Cerebellar cortex (tissue), 1 donor: Measurements from ENCODE around the gene TNNI3.
"Not testable (repeated sequence)": the region's sequence is repeated elsewhere in the genome, so short reads cannot be mapped to it uniquely, and the experiment has no call there.

Source experiments
- DNase-seq: peaks from one replicate; pipeline ENCODE4 v3.0.0-alpha.2; 2015; ENCODE audit warnings: low spot score

TNNI3 gene

DNA sequence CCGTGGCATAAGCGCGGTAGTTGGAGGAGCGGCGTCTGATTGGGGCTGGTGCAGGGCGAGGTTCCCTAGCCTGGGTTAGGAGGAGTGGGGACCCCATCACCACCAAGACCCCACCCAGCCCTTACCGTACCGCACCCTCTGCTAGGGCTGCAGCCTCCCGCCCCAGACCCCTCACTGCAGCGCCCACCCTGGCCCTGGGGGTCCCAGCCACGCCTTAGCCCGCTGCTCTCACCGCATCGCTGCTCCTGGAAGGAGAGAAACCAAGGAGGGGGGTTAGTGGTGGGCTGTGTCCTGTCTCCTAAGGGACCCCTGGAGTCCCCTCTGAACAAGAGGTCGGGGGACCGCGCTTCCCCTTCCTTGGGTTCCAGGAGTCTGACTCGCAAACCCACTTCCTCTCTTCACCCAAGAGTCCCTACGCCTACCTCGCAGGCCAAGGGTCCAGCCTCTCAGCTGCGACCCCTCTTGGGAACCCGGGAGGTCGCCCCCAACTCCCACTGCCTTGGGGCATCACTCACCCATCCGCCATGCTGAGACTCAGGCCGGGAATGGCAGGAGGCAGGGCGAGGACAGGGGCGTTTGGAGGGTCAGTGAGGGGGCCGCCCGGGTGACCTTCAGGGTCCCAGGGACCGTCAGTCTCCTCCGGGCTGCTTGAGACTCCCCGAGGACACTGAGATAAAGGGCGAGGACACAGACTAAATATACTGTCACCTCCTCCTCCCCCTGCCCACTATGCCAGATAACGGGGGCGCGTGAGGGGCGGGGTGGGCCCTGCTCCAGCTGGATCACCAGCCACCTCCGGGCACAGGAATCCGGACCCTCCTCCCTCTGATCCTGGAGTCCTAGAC is at the start of gene TNNI3:
Gene TNNI3 (minus strand): TSS at position 669 of the 845 bp plus-strand sequence. CDS start 143 bp downstream, at position 526.
- DNase-seq, result no peak

DNA sequence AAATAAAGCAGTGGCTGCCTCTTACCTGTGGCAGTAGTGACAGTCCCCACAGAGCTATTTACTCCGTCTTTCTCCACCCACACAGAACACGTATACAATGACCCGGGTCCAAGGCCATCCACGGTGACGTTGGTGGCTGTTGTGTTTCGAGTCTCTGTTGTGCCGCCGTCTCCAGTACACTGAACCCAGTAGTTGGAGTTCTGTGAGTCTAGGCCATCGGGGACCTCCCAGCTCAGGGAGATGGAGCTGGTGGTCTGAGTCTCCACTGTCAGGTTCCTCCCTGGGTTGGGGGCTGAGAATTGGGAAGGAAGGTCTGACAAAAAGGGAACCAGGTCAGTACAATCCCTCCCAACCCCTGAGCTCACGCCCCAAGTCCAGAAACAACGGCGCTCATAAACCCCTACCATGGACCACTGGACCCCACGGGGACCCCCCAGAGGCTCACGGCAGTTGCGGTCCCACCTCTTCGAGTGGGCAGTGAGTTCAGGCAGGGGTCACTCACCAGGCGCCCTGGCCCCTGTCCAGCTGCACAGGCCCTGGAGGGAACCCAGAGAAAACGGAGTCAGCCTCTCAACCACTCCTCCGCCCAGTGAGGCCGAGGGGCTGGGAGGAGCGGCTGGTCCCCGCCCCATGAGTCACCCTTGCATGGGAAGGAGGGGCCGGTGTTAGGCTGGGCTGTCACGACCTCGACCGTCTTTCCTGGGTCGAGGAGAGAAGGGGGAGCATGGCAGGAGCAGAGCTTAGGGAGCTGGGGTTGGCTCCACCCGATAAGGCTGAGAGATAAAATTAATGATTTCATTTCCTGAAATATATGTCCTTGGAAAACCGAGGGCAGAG is 49.4 kb upstream of the TNNI3 start:
- DNase-seq, result peak; percentile 33

GRCh38 chr19:55202199-55202598 is 44.7 kb upstream of the TNNI3 start:
- DNase-seq, result not testable (repeated sequence)

- DNase-seq, result no peak
Measured at GRCh38 chr19:55199620-55200204, 42.2 kb upstream of the TNNI3 start.

GRCh38 chr19:55198651-55199050 is 41.1 kb upstream of the TNNI3 start:
- DNase-seq, result no peak

GRCh38 chr19:55197528-55197927 is 40.0 kb upstream of the TNNI3 start:
- DNase-seq, result no peak

DNA sequence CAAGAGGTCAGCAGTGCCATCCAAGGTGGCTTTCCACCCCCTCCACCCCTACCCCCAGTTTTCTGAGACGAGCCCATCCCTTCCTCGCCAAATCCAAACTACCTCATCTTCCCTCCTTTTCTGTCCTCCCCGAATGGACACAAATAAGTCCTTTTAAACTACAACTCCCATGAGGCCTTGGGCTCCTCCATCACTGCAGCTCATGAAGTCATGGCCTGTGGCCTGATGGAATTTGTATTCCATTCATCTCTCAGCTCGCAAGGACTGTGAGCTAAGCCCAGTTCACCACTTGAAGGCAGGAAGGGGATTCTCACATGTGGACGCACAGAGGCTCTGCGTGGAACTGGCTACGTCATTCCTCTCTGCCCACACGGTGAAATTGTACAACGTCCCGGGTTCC is 39.3 kb upstream of the TNNI3 start:
- no peak for DNase-seq

DNA sequence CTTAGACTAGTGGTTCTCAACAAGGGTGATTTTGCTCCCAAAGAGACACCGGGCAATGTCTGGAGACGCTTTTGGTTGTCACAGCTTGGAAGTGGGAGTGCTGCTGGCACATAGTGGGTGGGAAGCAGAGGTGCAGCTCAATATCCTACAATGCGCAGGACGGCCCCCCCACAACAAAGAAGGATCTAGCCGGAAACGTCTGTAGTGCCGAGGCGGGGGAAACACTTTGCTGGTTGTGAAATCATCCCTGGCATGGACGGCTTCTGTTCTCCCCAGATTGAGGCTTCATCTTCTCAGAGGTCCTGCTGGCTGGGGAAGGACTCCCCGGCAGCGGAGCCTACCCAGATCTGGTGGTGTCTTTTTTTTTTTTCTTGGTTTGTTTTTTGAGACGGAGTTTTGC is 35.9 kb upstream of the TNNI3 start:
- DNase-seq, result no peak

GRCh38 chr19:55189403-55189835 is 31.9 kb upstream of the TNNI3 start:
- DNase-seq, result no peak

GRCh38 chr19:55188625-55189024 is 31.1 kb upstream of the TNNI3 start:
- no peak for DNase-seq

DNA sequence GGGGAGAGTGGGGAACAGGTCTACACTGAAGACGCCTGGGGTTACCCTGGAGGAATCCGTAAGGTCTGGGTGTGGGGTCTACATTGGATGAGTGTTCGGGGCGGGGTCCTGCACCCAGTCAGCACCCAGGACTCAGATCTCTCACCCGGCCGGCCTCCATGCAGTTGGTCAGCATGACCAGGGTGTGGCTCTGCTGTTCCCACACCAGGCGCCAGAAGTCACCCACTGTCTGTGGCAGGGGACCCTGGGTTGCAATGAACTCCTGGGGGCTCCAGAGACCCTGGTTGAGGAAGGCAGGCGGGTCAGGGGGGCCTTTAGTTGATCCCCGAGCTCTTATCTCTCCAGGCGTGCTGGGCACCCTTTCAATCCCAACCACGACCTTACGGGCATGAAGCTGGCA is 28.5 kb upstream of the TNNI3 start:
- DNase-seq, result no peak

DNA sequence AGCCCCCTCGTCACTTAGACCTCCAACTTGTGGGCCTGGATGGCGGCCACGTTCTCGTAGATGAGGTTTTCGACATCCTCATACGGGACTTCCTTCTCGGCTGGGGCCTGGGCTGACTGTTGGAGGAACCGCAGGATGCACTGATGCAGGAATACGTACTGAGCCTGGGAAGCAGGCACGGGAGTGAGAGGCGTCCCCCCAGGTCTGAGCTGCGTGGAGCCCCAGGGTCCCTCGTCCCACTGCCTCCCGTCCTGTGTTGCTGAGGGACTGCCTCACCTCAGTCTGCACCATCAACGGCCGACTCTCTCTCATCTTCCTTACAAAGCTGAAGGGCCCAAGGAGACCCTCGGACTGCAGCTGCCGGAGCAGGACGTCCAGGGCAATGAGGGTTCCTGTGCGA is 24.2 kb upstream of the TNNI3 start:
- no peak for DNase-seq

DNA sequence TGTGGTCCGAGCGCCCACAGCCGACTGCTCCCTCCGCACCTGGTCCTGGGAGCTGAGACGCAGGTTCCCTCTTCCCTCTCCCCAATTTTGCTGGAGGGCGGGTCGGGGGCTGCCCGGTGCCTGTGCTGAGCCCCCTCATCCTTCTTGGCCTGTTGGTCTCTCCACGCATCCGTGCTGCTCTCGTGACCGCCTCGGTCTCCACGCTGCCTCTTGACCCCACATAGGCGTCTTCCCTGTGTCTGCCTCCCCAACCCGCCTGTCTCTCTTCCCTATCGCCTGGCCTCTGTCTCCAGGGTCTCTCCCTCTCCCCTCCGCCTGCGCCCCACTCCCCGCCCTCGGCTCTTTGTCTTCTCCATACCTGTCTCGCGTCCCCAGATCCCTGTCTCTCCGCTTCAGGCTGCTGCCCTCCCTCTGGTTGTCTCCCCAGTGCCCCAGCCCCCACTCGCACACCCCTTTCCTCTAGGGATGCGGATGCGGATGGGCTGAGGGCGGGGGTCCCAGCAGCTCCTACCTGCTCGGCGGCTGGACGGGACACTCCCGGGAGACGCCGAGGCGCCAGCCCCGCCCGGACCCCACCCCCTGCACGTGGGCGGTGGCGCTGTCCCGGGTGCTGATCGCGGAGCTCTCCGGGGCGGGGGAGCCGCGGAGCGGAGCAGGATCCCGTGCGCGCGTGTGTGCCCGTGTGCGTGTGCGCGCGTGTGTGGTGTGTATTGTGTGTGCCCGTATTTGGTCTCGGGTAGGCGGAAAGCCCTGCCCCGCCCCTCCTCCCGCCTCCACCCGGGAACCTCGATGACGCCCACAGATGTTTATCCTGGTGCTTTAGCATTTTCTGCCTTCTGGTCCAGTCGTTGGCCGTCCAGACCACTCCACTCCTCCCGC is 22.3 kb upstream of the TNNI3 start, which contains the start of gene SYT5:
Gene SYT5 (minus strand): TSS at position 684 of the 879 bp plus-strand sequence. CDS start 1,248 bp downstream, outside the sequence.
- DNase-seq, result no peak

- DNase-seq, result peak; percentile 89
Measured at GRCh38 chr19:55178781-55179599, 21.5 kb upstream of the TNNI3 start.

DNA sequence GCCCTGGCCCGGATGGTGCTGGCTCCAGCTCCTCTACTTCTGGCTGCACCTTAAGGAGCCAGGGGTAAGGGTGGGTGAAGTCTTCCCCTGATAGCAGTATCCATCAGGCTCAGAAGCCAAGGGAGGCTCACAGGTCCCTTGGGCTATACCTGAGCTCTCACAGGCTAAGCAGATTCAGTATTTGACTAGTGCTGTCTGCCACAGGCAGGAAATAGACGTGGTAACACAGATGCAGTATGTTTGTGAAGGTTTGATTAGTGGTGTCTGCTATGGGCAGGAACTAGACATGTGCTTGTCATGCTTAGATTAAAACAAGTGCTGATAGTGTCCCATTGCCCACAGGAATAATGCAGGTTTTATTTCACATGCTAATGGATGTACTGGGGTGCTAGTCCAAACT is 18.5 kb upstream of the TNNI3 start:
- no peak for DNase-seq

DNA sequence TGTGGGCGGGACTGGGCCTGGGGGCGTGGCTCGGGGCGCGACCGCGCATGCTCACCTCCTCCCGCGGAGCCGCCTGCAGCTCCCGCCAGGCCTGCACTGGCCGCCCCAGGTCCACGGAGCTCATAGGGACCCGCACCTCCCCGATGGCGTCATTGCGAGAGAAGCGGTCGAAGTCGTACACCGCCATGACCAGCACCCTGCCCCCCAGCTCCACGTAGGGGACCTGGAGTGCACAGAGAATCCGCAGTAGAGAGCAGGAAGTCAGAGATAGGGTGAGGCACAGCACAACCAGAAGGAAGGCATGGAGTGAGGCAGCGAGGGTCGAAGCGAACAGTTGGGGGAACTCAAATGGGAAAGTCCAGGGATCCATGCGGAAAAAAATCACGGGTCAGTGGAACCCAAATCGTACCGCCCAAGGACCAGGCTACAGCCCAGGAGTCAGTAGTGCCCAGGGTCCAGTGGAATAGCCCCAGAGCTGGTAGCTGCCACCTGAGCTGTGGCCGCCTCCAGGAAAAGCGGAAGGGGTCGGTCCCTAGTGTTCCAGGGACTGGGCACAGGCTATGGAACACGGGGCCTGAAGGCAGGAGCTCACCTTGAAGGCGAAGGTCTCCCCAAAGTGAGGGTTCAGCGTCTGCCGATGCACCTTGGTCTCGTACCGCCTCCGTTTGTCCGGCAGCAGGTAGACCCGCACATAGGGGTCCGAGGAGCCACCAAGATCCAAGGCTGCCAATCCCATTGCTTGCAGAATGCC is 17.8 kb upstream of the TNNI3 start:
- no peak for DNase-seq

GRCh38 chr19:55174425-55175116 is 17.0 kb upstream of the TNNI3 start:
- DNase-seq, result no peak

DNA sequence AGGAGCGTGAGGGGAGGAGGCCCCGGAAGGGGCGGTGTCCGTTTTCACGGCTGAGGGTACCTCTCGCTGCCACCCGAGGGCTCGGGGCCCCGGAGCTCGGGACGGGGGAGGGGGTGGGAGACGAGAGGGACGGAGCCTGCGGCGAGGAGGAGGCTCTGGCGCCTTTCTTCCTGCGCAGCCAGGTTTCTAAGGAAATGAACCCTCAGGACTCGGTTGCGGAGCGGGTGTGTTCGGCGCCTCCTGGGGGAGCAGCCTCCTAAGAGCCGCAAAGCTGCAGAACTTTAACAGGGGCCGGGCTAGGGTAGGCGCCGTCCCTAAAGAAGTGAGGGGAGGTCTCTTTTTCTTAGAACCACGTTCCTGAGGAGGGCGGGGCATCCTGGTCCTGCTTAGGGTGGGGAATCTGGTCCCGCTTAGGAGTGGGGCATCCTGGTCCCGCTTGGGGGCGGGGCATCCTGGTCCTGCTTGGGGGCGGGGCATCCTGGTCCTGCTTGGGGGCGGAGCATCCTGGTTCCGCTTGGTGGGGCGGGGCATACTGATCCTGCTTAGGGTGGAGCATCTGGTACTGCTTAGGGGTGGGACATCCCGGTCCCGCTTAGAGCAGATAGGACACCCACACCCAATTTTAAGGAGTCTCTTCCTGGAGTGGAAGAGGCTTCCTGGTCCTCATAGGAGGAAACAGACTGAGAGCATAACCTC is 16.3 kb upstream of the TNNI3 start:
- DNase-seq, result peak; percentile 71
